Pancreas (tissue), 10 donors: ENCODE data around the gene SDF2. TPM values are rescaled to one million over a fixed set of nuclear protein-coding genes. Genes with fewer than 3 reads are reported as not detected.

Experiments
- ATAC-seq, 4 donors: fragments of 200-7000 bp; cut with Tn5 transposase; one replicate each; pipeline versions ENCODE4 v1.8.0 to v1.9.1; 2020; ENCODE audit warnings: mild to moderate bottlenecking in 4 of 4, moderate library complexity in 4 of 4
- DNase-seq, 6 donors: peaks; one replicate each; pipeline ENCODE4 v3.0.0-alpha.2; 2020
- FAIRE-seq: peaks from 2 replicates; lab custom pipeline; 2012; peaks lifted over from hg19 to GRCh38; lab: Jason Lieb, UNC
- H3K27ac ChIP-seq, 4 donors: fragments of 200-600 bp; sonication (generic); 1 replicate in 3 of 4; 2 replicates in 1 of 4; pipeline versions ENCODE4 v1.5.0 to v1.8.0; 2020
- H3K27me3 ChIP-seq, 4 donors: fragments of 200-600 bp; one replicate each; pipeline ENCODE4 v1.8.0; 2021
- H3K36me3 ChIP-seq, 3 donors: fragments of 200-600 bp; sonication (generic) in 1 of 3; one replicate each; pipeline versions ENCODE4 v1.5.0 to v1.8.0; 2020 to 2021
- H3K4me1 ChIP-seq, 3 donors: fragments of 200-600 bp; one replicate each; pipeline ENCODE4 v1.8.0; 2021
- H3K4me3 ChIP-seq, 4 donors: fragments of 200-600 bp; sonication (generic) in 2 of 4; one replicate each; pipeline versions ENCODE4 v1.5.0 to v1.8.0; 2020 to 2021
- H3K9me3 ChIP-seq, 4 donors: fragments of 200-600 bp; one replicate each; pipeline ENCODE4 v1.8.0; 2021
- CTCF ChIP-seq, 4 donors: fragments of 200-600 bp; sonication (generic) in 3 of 4; IDR thresholded peaks; one replicate each; pipeline versions ENCODE4 v1.5.0 to v1.8.0; 2021; ENCODE audit warnings: antibody characterized with exemption in 4 of 4
- WGBS, 2 donors: extraction: QIAGEN DNeasy Blood & Tissue Kit; methylation state at CpG; one replicate each; pipeline ENCODE4 v1.1.7; 2013; 5-methylcytosine and 5-hydroxymethylcytosine counted together
- intact Hi-C, 3 donors: fragments of 100-400 bp; cut with DNase I; formaldehyde crosslinking; loops; one replicate each; pipeline versions ENCODE4 v1.11.1 to v1.14.2; 2022
- polyA plus RNA-seq, 2 donors: library from polyadenylated mRNA; stranded (reverse); fragments of 200-250 nt; gene quantifications; one replicate each; pipeline ENCODE4 v1.2.3, GENCODE V29; 2013
- total RNA-seq, 6 donors: library from RNA; stranded (reverse); fragmentation: NEBNext Ultra II Directional in 4 of 6; extraction: Animal tissue kit (Norgen Biotek cat#: 25700) in 4 of 6; gene quantifications; one replicate each; pipeline versions ENCODE4 v1.2.1 to v1.2.4, GENCODE V29; 2021 to 2023
- donor health status: healthy with polysubstance abuse.
- donor health status: DM: no; HTN: no; CAD: no; lungs with moderate emphysema.
- donor health status: DM: no; HTN: no; CAD: no.
- donor health status: control.
- donor health status: control.
- donor health status: Bipolar disorder and iron deficiency.
- donor health status: DM: yes; HTN: yes; CAD: no.
- donor health status: DM: no; HTN: no; CAD: no.
- donor health status: DM: no; HTN: no; CAD: no.
- donor health status: DM: yes; HTN: yes; CAD: no.

The SDF2 gene
- total and polyA plus RNA-seq, 8 donors: 13.8 to 38.6 (median 18.7) TPM

DNA sequence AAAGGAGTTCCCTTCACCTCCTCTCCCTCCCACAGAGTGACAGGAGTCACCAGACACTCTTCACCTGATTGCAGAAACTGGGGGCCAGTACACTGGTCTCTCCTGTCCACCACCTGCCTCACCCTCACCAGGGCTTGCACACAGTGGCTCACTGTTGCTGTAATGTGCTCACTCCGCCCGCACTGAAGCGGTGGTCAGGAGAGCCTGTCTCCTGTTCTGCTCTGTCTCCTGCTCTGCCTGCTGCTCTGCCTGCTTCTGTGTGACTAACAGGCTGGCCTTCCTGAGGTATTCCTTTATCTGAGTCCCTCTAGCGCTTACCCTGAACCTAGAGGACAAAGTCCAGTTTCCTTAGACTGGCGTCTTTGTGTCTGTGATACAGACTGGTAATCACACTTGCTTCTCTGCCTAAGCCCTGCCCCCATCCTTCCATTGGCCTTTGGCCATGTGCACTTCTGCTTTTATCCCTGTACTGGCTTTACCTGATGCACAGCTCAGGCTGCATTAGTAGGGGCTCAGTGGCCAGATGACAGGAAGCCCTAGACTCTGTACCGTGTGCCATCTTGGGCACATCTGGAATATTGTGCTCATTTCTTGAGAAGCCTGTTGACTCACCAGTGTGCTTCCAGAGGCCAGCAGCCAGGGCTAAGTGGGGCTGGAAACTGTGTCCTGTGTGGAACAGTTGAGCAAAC is 36.7 kb upstream of the SDF2 start:
- DNase-seq: no peak
- no peak for TF ChIP-seq CTCF (IDR thresholded peaks at IDR 0.05)
- FAIRE-seq: no peak
- intact Hi-C loops: no loop called here
- Histone ChIP-seq H3K9me3 (no peaks in the 10 kb centered on the region), H3K4me3 (no peak overlapping the region), H3K36me3 (peaks cover 9 to 91% (median 79%) of the 10 kb centered on the region in 3 donors), H3K27ac (peak overlapping the region in 1 of 4 donors; percentile 5), H3K4me1 (no peaks in the 10 kb centered on the region), H3K27me3 (no peaks in the 10 kb centered on the region)
- ATAC-seq: peak; percentile 27 to 85 (median 69)
- 61 to 64% methylated on average over 6 of the region's 6 CpGs for whole genome bisulfite sequencing, 2 donors

GRCh38 chr17:28693869-28694268 is 32.2 kb upstream of the SDF2 start:
- 96 to 100% methylated on average over 1 of the region's 1 CpG for WGBS, 2 donors
- intact Hi-C loops: no loop called here
- no peak overlapping the region for H3K4me3 ChIP-seq
- H3K27me3 ChIP-seq: no peaks in the 10 kb centered on the region
- DNase-seq (no peak), FAIRE-seq (no peak), ATAC-seq (no peak)
- TF ChIP-seq CTCF (IDR thresholded peaks at IDR 0.05): no peak
- no peaks in the 10 kb centered on the region for H3K9me3 ChIP-seq
- no peak overlapping the region for H3K27ac ChIP-seq
- H3K4me1 ChIP-seq: no peaks in the 10 kb centered on the region
- H3K36me3 ChIP-seq: peaks cover 9 to 79% (median 68%) of the 10 kb centered on the region in 3 donors

DNA sequence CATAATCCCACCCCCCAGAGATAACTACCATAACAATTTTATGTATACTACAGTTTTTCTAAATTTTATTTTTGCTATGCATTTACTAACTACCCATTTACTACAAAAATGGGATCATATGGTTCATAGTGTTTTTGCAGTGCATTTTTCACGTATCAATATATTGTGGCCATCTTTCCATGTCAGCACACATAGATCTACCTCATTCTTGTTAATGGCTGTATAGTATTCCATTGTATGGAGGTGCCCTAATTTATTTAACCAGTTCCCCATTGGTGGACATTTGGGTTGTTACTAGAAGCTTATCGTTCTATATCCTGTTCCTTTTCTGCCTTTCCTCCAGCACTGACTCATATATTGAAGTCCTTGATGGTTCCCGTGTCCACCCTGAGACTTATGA is 27.3 kb upstream of the SDF2 start:
- Histone ChIP-seq H3K27me3 (no peaks in the 10 kb centered on the region), H3K9me3 (no peaks in the 10 kb centered on the region), H3K27ac (no peak overlapping the region), H3K36me3 (peaks cover 5 to 77% (median 66%) of the 10 kb centered on the region in 3 donors), H3K4me3 (no peak overlapping the region), H3K4me1 (no peaks in the 10 kb centered on the region)
- DNase-seq: no peak
- no peak for TF ChIP-seq CTCF (IDR thresholded peaks at IDR 0.05)
- WGBS, 2 donors: 97 to 100% methylated on average over 3 of the region's 3 CpGs
- no peak for ATAC-seq
- FAIRE-seq: no peak
- intact Hi-C loops: no loop called here

DNA sequence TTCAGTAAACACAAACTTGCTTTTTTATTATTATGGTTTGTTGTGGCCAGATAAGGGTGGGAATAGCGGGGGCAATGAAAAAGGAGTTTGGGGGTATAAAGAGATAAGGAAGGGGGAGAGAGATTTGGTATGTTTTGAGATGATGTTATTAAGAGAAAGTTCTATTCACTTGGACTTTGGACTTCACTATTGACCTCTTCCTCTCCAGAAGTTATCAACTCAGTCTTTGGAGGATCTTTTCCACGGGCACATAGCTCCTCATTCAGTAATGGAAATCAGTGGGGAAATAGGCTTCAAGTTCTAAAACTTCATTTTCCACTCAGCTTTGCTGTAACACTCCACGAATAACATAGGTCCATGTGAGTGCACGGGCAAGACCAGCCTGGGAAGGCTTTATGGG is 26.8 kb upstream of the SDF2 start:
- TF ChIP-seq CTCF (IDR thresholded peaks at IDR 0.05): no peak
- DNase-seq: no peak
- peaks cover 5 to 77% (median 63%) of the 10 kb centered on the region in 3 donors for H3K36me3 ChIP-seq
- no peaks in the 10 kb centered on the region for H3K4me1 ChIP-seq
- no peak for ATAC-seq
- no peak overlapping the region for H3K27ac ChIP-seq
- H3K27me3 ChIP-seq: no peaks in the 10 kb centered on the region
- intact Hi-C loops: no loop called here
- H3K9me3 ChIP-seq: no peaks in the 10 kb centered on the region
- FAIRE-seq: no peak
- no peak overlapping the region for H3K4me3 ChIP-seq
- WGBS, 2 donors: 83 to 88% methylated on average over 4 of the region's 4 CpGs

GRCh38 chr17:28686296-28686695 is 24.6 kb upstream of the SDF2 start:
- ATAC-seq (no peak), FAIRE-seq (no peak), DNase-seq (peak in 1 of 6 donors; percentile 29)
- no peak overlapping the region for H3K4me3 ChIP-seq
- H3K4me1 ChIP-seq: no peaks in the 10 kb centered on the region
- no peak for TF ChIP-seq CTCF (IDR thresholded peaks at IDR 0.05)
- no peaks in the 10 kb centered on the region for H3K9me3 ChIP-seq
- no peaks in the 10 kb centered on the region for H3K27me3 ChIP-seq
- intact Hi-C loops: no loop called here
- peaks cover 12 to 96% (median 79%) of the 10 kb centered on the region in 3 donors for H3K36me3 ChIP-seq
- no peak overlapping the region for H3K27ac ChIP-seq
- WGBS, 2 donors: 84 to 92% methylated on average over 4 of the region's 4 CpGs
